ENCODE data around the gene UAP1L1.

The UAP1L1 gene

GRCh38 chr9:137103206-137103999 is 26.1 kb downstream of the UAP1L1 start:
- DNase-seq: no peak

- DNase-seq: no peak
Observed at GRCh38 chr9:137105814-137106661, 28.7 kb downstream of the UAP1L1 start.

DNA sequence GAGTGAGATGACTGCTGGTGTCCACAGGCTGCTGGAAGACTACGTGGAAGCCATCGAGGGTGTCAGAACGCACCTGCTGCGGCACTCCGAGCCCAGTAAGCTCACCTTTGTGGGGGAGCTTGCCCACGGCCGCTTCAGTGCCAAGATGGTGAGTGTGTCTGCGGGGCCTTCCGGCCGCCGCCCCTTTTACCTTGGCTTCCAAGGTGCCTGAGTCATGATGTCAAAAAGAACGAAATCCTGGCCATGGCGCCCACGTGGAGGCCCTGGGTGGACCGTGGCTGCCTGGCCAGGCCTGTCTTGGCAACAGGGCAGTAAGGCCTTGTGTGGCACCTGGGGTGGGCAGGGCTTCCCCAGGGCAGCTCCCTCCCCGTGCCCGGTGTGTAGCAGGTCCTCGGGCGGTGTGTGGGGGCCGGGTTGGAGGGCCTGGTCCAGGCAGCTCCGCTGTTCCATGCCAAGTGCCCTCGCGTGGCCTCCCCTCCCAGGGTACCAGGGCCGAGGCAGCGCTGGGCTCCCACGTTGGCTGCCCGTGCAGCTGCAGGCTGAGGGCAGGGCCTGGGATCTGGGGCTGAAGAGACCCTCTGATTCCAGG is 29.4 kb downstream of the UAP1L1 start:
- DNase-seq: no peak

DNA sequence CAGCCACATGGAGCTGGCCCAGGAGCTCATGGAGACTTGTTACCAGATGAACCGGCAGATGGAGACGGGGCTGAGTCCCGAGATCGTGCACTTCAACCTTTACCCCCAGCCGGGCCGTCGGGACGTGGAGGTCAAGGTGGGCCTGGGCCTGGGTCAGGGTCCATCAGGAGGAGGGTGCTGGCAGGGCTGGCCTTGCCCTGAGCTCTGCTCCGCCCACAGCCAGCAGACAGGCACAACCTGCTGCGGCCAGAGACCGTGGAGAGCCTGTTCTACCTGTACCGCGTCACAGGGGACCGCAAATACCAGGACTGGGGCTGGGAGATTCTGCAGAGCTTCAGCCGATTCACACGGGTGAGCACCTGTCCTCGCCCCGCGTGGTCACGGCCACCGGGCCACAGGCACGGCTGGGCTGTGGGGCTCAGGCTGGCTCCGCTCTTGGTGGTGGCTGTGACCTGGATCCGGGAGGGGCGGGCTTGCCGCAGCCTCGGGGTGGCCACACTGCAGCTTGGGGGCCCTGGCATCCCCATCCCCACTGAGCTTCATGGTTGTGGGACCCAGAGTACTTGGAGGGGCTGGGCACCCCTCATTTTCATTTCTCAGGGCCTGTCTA is 30.1 kb downstream of the UAP1L1 start:
- DNase-seq: no peak

DNA sequence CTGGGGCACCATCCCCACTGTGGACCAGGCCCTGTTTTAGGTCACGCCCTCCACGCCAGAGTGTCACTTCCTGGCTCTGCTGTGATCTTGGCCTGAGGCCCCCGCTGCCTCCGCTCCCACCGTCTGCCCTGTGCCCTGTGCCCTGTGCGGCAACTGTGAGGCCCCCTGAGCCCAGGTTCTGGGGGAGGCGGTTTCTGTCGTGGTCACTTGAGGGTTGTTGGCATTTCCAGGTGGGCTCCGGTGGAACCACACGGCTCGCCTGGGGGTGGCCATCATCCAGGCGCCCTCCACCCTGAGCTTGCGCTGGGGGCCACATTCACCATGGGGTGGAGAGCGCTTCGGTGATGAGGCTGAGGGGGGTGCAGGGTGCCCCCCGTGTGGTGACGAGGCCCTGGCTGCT is 30.7 kb downstream of the UAP1L1 start:
- DNase-seq: no peak

DNA sequence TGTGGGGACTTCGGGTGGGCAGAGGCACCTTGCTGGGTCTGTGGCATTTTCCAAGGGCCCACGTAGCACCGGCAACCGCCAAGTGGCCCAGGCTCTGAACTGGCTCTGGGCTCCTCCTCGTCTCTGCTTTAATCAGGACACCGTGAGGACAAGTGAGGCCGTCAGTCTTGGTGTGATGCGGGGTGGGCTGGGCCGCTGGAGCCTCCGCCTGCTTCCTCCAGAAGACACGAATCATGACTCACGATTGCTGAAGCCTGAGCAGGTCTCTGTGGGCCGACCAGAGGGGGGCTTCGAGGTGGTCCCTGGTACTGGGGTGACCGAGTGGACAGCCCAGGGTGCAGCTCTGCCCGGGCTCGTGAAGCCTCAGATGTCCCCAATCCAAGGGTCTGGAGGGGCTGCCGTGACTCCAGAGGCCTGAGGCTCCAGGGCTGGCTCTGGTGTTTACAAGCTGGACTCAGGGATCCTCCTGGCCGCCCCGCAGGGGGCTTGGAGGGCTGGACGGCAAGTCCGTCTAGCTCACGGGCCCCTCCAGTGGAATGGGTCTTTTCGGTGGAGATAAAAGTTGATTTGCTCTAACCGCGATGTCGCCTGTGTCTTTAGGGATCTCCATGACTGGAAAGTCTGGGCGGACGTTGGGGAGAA is 31.4 kb downstream of the UAP1L1 start:
- DNase-seq: no peak

- DNase-seq: no peak
Observed at GRCh38 chr9:137109250-137110146, 32.2 kb downstream of the UAP1L1 start.

GRCh38 chr9:137110147-137110910 is 33.0 kb downstream of the UAP1L1 start:
- DNase-seq: no peak

DNA sequence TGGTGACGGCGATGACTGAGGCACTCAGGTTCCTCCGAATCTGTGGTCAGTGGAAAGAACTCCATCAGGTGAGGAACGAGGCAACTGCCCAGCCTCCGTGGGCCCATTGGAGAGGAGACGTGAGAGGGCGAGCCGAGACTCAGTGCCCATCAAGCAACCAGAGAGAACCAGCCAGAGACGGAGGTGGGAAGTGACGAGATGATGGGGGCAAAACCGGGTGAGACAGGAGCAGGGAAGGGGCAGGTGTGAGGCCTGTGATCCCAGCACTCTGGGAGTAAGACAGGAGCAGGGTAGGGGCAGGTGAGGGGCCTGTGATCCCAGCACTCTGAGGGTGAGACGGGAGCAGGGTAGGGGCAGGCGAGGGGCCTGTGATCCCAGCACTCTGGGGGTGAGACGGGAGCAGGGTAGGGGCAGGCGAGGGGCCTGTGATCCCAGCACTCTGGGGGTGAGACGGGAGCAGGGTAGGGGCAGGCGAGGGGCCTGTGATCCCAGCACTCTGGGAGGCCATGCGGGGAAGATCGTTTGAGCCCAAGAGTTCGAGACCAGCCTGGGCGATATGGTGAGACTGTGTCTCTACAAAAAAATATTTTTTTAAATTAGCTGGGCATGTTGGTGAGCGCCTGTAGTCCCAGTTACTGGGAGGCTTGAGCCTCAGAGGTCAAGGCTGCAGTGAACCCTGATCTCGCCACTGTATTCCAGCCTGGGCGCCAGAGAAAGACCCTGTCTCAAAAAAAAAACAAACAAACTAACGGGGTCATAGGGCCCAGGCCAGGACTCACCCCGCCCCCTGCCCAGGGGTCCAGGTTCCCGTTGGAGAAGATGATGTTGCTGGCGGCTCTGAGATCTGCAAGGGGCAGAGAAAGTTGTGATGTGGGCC is 33.8 kb downstream of the UAP1L1 start:
- no peak for DNase-seq

- DNase-seq: no peak
Observed at GRCh38 chr9:137111788-137112563, 34.7 kb downstream of the UAP1L1 start.

DNA sequence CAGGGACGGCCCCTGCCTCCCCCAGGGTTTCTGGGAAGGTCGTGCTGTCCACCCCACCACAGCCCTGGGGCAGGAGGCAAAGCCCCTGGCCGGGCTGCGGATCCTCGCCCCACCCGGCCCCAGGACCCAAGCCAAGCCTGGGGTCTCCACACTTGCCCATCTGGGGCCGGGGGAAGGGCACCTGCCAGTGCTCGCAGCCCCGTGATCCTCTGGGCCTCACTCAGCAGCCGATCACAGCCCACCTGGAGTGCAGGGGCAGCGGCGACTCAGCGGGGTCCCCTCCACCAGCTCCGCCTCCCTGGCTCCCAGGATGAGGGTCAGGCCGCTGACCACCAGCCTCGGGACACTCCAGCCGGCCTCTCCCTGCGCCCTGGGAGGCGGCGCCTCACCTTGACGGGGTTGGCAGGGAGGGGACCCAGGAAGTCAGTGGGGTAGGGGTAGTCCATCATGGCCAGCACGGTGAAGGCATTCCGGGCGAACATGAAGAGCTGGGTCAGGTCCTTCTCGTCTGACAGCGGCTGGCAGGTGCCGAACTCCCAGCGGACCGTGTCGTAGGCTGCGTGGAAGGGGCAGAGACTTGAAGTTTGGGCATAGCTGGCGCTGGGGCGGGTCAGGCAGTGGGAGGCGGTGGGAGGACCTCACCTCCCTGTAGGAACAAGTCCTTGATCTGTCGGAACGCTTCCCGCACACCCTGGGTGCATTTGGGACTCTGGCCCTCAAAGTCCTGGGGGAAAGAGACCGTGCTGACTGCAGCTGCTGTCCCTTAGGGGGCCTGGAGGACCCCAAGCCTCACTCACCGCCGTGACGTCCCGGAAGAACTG is 35.5 kb downstream of the UAP1L1 start:
- DNase-seq: no peak

- DNase-seq: peak in 1 of 2 experiments; percentile 49
Observed at GRCh38 chr9:137113385-137114159, 36.3 kb downstream of the UAP1L1 start.

GRCh38 chr9:137114220-137114612 is 36.9 kb downstream of the UAP1L1 start:
- DNase-seq: no peak

DNA sequence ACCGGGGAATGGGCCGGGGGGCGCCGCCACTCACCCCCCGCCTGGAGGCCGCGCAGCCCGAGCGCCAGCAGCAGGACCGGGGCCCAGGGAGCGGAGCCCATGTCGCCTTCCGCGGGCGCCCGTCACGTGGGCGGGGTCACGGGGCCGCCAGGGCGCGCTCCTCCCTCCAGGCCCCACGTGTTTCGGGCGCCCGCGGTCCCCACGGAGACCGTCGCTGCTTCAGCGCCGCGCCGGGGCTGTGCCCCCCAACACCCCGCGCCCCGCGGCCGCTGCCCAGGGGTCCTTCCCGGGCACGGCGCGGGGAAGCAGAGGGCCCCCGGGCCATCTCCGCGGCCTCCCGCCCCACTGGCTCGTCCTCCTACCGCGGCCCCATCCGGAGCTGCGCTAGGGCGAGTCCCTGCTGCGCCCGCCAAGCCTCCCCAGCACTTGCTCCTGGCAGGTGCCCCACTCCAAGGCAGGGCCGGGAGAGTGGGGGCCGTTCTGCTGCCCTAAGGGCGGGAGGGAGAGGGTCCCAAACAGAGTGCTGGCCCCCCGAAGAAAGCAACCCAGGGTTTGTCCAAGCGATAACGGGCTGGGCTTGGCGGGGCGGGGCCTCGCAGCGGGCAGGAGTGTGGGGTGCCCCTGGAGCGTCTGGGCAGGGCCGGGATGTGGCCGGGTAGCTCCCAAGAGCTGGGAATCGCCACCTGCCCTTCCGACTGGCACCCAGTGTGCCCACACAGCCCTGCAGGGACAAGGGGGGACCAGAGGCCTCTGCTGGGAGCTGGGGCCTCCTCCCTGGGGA is 37.5 kb downstream of the UAP1L1 start, which contains the start of gene DPP7:
Gene DPP7 (minus strand): TSS at position 121 of the 781 bp plus-strand sequence. CDS start 20 bp downstream, at position 101.
- peak; percentile 84 to 88 for DNase-seq

- DNase-seq: no peak
Observed at GRCh38 chr9:137115394-137116026, 38.2 kb downstream of the UAP1L1 start.

DNA sequence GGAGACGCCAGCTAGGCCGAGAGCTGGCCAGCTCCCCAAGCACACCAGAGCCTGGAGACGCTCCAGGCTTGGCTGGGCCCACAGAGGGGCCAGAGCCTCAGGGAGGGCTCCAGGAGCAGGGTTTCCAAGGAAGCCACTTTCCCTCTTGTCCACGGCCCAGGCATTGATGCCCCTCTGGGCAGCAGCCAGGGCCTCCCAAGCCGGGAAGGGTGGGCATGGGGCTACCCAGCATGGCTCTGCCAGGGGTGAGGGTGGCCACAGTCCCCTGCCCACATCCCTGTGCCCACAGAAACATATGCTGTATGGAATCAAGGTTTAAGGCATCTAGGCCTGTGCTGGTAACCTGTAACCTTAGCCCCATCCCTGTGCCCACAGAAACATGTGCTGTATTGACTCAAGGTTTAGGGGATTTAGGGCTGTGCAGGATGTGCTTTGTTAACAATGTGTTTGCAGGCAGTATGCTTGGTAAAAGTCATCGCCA is 38.8 kb downstream of the UAP1L1 start:
- DNase-seq: no peak
